WTC11 (cell line): ENCODE measurements around the gene CAPN11. TPM values are rescaled to one million over a fixed set of nuclear protein-coding genes. Genes with fewer than 3 reads are reported as not detected.

ENCODE experiments used
- ATAC-seq: fragments of 200-7000 bp; cut with Tn5 transposase; 2 replicates; pipeline ENCODE4 v1.10.0; 2021; ENCODE audit warnings: mild to moderate bottlenecking, moderate library complexity
- CTCF ChIA-PET: fragments of 300-600 bp; sonication (Branson Sonifier 250); formaldehyde crosslinking; loops from one replicate; lab custom pipeline; 2021; ENCODE audit warnings: antibody characterized with exemption; lab: Charles Lee
- POLR2A ChIA-PET: fragments of 350-600 bp; sonication (Branson Sonifier 250); formaldehyde crosslinking; loops from one replicate; lab custom pipeline; 2021; ENCODE audit warnings: antibody characterized with exemption; lab: Charles Lee
- DNase-seq: peaks from one replicate; pipeline ENCODE4 v3.0.0; 2021; ENCODE audit warnings: low spot score
- H3K27ac Mint-ChIP-seq: 2 replicates; pipeline ENCODE4 v1.8.0; 2021; ENCODE audit warnings: mixed read lengths
- H3K27me3 Mint-ChIP-seq: 2 replicates; pipeline ENCODE4 v1.8.0; 2021; ENCODE audit warnings: low read depth, mild to moderate bottlenecking, moderate library complexity, mixed read lengths
- H3K36me3 Mint-ChIP-seq: 2 replicates; pipeline ENCODE4 v1.8.0; 2021; ENCODE audit warnings: mixed read lengths
- H3K4me1 Mint-ChIP-seq: 2 replicates; pipeline ENCODE4 v1.8.0; 2022; ENCODE audit warnings: mixed read lengths
- H3K4me3 Mint-ChIP-seq: 2 replicates; pipeline ENCODE4 v1.8.0; 2021; ENCODE audit warnings: mild to moderate bottlenecking, moderate library complexity, mixed read lengths
- H3K9me3 Mint-ChIP-seq: 2 replicates; pipeline ENCODE4 v1.8.0; 2021; ENCODE audit warnings: mixed read lengths
- ATF1 ChIP-seq: sonication (generic); formaldehyde crosslinking; IDR thresholded peaks from 2 replicates; pipeline ENCODE4 v1.8.1; 2023; ENCODE audit warnings: mild to moderate bottlenecking, moderate library complexity, missing genetic modification reagents
- ATF3 ChIP-seq: sonication (generic); formaldehyde crosslinking; conservative IDR thresholded peaks from 2 replicates; pipeline ENCODE4 v1.8.1; 2022; ENCODE audit warnings: mild to moderate bottlenecking, missing genetic modification reagents
- E2F1 ChIP-seq: sonication (generic); formaldehyde crosslinking; IDR thresholded peaks from 2 replicates; pipeline ENCODE4 v1.8.0; 2022; ENCODE audit warnings: mild to moderate bottlenecking, missing genetic modification reagents
- ELF4 ChIP-seq: sonication (generic); formaldehyde crosslinking; IDR thresholded peaks from 2 replicates; pipeline ENCODE4 v1.8.1; 2022; ENCODE audit warnings: low read depth, mild to moderate bottlenecking, moderate library complexity, missing genetic modification reagents
- HMGXB4 ChIP-seq: sonication (generic); formaldehyde crosslinking; IDR thresholded peaks from 2 replicates; pipeline ENCODE4 v1.8.1; 2023; ENCODE audit warnings: mild to moderate bottlenecking, moderate library complexity, missing genetic modification reagents
- NFE2L1 ChIP-seq: sonication (generic); formaldehyde crosslinking; IDR thresholded peaks from 2 replicates; pipeline ENCODE4 v1.8.1; 2023; ENCODE audit warnings: missing genetic modification reagents
- OVOL2 ChIP-seq: fragments of 250-450 bp; sonication (Bioruptor Pico); IDR thresholded peaks from 2 replicates; pipeline ENCODE4 v1.9.0; 2021; ENCODE audit warnings: mild to moderate bottlenecking, borderline replicate concordance
- RELA ChIP-seq: sonication (generic); formaldehyde crosslinking; IDR thresholded peaks from 2 replicates; pipeline ENCODE4 v1.8.1; 2022; ENCODE audit warnings: missing genetic modification reagents, mild to moderate bottlenecking, borderline replicate concordance
- RORB ChIP-seq: fragments of 250-450 bp; sonication (Bioruptor Pico); IDR thresholded peaks from 2 replicates; pipeline ENCODE4 v1.9.0; 2021; ENCODE audit warnings: mild to moderate bottlenecking
- ZNF263 ChIP-seq: sonication (generic); formaldehyde crosslinking; IDR thresholded peaks from 2 replicates; pipeline ENCODE4 v1.8.1; 2022; ENCODE audit warnings: low read depth, mild to moderate bottlenecking, moderate library complexity, missing genetic modification reagents
- ZNF512 ChIP-seq: sonication (generic); formaldehyde crosslinking; IDR thresholded peaks from 2 replicates; pipeline ENCODE4 v1.8.1; 2022; ENCODE audit warnings: missing genetic modification reagents, borderline replicate concordance
- total RNA-seq: library from RNA; stranded (reverse); gene quantifications from 3 replicates; pipeline ENCODE4 v1.2.3, GENCODE V29; 2021

The CAPN11 gene
- total RNA-seq, 1 experiment from 2014 or later: 2.3 TPM

GRCh38 chr6:44233567-44234100 lies 75.0 kb downstream of the CAPN11 start:
- no peak for TF ChIP-seq ATF3
- no peak for TF ChIP-seq ZNF512 (CRISPR knock-in tag)
- TF ChIP-seq NFE2L1: no peak
- TF ChIP-seq ATF1 (CRISPR knock-in tag): no peak
- no peak for TF ChIP-seq RORB (CRISPR knock-in tag)
- TF ChIP-seq ELF4 (CRISPR knock-in tag): no peak
- TF ChIP-seq OVOL2 (CRISPR knock-in tag): no peak
- TF ChIP-seq E2F1 (CRISPR knock-in tag): no peak
- no peak for TF ChIP-seq HMGXB4 (CRISPR knock-in tag)
- TF ChIP-seq ZNF263 (CRISPR knock-in tag): no peak
- no peak for TF ChIP-seq RELA (CRISPR knock-in tag)
- DNase-seq: no peak
- Mint-ChIP-seq H3K4me1 (peaks cover 45% of the 10 kb centered on the region), H3K4me3 (no peak overlapping the region), H3K27ac (peak overlapping the region; percentile 87), H3K9me3 (no peaks in the 10 kb centered on the region), H3K36me3 (peaks cover 54% of the 10 kb centered on the region), H3K27me3 (peaks cover 3% of the 10 kb centered on the region)
- CTCF ChIA-PET: interaction anchor here (1.2 to 6.3 kb wide), 18 partner anchors 10 to 148 kb away, joined by 3 to 174 read pairs (median 10); partner anchors contain the start of genes AARS2, HSP90AB1, SLC29A1 and SLC35B2
- POLR2A ChIA-PET: interaction anchor here (1.4 to 2.7 kb wide), 4 partner anchors 9 to 23 kb away, joined by 5 to 14 read pairs (median 8); partner anchors contain the start of genes HSP90AB1, SLC29A1 and SLC35B2
- ATAC-seq: no peak

Other genes with a start within 250 kb of the CAPN11 start
- gene MRPL14, start 31.4 kb upstream of the CAPN11 start, total RNA-seq: 70.0 to 74.2 TPM (median 74.2 TPM) in 3 replicates
- gene TMEM63B, start 31.3 kb upstream of the CAPN11 start, total RNA-seq: 72.8 to 75.2 TPM (median 74.0 TPM) in 3 replicates
- gene MYMX, start 58.1 kb downstream of the CAPN11 start, total RNA-seq: 3.9 to 7.5 TPM (median 6.4 TPM) in 3 replicates
- gene SLC29A1, start 64.8 kb downstream of the CAPN11 start, total RNA-seq: 131 to 139 TPM (median 132 TPM) in 3 replicates
- 2,159 to 2,172 TPM (median 2,171 TPM) in 3 replicates for gene HSP90AB1, start 88.3 kb downstream of the CAPN11 start, total RNA-seq
- gene SLC35B2, start 98.7 kb downstream of the CAPN11 start, total RNA-seq: 28.9 to 36.7 TPM (median 30.8 TPM) in 3 replicates
- gene NFKBIE, start 106.7 kb downstream of the CAPN11 start, total RNA-seq: 8.3 to 10.4 TPM (median 10.3 TPM) in 3 replicates
- 5.5 to 5.6 TPM (median 5.5 TPM) in 3 replicates for gene TMEM151B, start 111.6 kb downstream of the CAPN11 start, total RNA-seq
- gene AARS2, start 154.5 kb downstream of the CAPN11 start, total RNA-seq: 26.8 to 29.7 TPM (median 28.9 TPM) in 3 replicates
- not detected in 3 replicates for gene SPATS1, start 183.8 kb downstream of the CAPN11 start, total RNA-seq
- 23.5 to 24.6 TPM (median 24.0 TPM) in 3 replicates for gene CDC5L, start 228.9 kb downstream of the CAPN11 start, total RNA-seq